Measurements from ENCODE around the gene PIP4K2C.
"Not testable (repeated sequence)": the region's sequence is repeated elsewhere in the genome, so short reads cannot be mapped to it uniquely, and the experiment has no call there.

PIP4K2C gene

GRCh38 chr12:57560516-57560915 is 30.5 kb upstream of the PIP4K2C start:
- DNase-seq: no peak

GRCh38 chr12:57561117-57561516 is 29.9 kb upstream of the PIP4K2C start:
- not testable (repeated sequence) for DNase-seq

GRCh38 chr12:57563358-57563757 is 27.6 kb upstream of the PIP4K2C start:
- DNase-seq: no peak

GRCh38 chr12:57564178-57564740 is 26.7 kb upstream of the PIP4K2C start:
- no peak for DNase-seq

GRCh38 chr12:57568838-57569237 is 22.2 kb upstream of the PIP4K2C start:
- DNase-seq: no peak

- no peak for DNase-seq
These were observed 21.1 kb upstream of the PIP4K2C start for GRCh38 chr12:57569858-57570257.

GRCh38 chr12:57570438-57570837 is 20.6 kb upstream of the PIP4K2C start:
- DNase-seq: not testable (repeated sequence)

- no peak for DNase-seq
These were observed 18.8 kb upstream of the PIP4K2C start for GRCh38 chr12:57571926-57572762.

- DNase-seq: no peak
These were observed 16.2 kb upstream of the PIP4K2C start for GRCh38 chr12:57574795-57575194.

- DNase-seq: no peak
These were observed 15.0 kb upstream of the PIP4K2C start for GRCh38 chr12:57575771-57576612.

- no peak for DNase-seq
These were observed 14.3 kb upstream of the PIP4K2C start for GRCh38 chr12:57576613-57577160.

GRCh38 chr12:57577981-57578758 is 12.8 kb upstream of the PIP4K2C start:
- DNase-seq: no peak

- no peak for DNase-seq
These were observed 12.0 kb upstream of the PIP4K2C start for GRCh38 chr12:57579011-57579410.

- DNase-seq: no peak
These were observed 11.1 kb upstream of the PIP4K2C start for GRCh38 chr12:57579677-57580465.

- DNase-seq: no peak
These were observed 10.6 kb upstream of the PIP4K2C start for GRCh38 chr12:57580466-57580795.

GRCh38 chr12:57581802-57582201 is 9.2 kb upstream of the PIP4K2C start:
- DNase-seq: no peak

GRCh38 chr12:57582440-57582839 is 8.6 kb upstream of the PIP4K2C start:
- no peak for DNase-seq

- DNase-seq: peak; percentile 78 to 85
These were observed 7.8 kb upstream of the PIP4K2C start for GRCh38 chr12:57583008-57583831.

GRCh38 chr12:57584050-57584449 is 6.9 kb upstream of the PIP4K2C start:
- DNase-seq: no peak

GRCh38 chr12:57584690-57585089 is 6.3 kb upstream of the PIP4K2C start:
- no peak for DNase-seq

GRCh38 chr12:57585156-57585555 is 5.8 kb upstream of the PIP4K2C start:
- DNase-seq: no peak
